H1 (cell line): ENCODE measurements around the gene RCOR2. TPM values are rescaled to one million over a fixed set of nuclear protein-coding genes. Genes with fewer than 3 reads are reported as not detected.

Experiments used
- ASH2L ChIP-seq: fragments of 200-600, 300-600 bp; sonication (generic); IDR thresholded peaks from one replicate; pipeline ENCODE4 v1.7.1; 2017; ENCODE audit warnings: low read length
- ATF3 ChIP-seq: IDR thresholded peaks from 2 replicates; pipeline ENCODE4 v1.6.1; 2011; ENCODE audit warnings: low read depth, mild to moderate bottlenecking, low read length; ENCODE audit not compliant: insufficient read depth
- E2F6 ChIP-seq: IDR thresholded peaks from 2 replicates; pipeline ENCODE4 v1.6.1; 2012; ENCODE audit warnings: inconsistent platforms
- KDM1A ChIP-seq: fragments of 200-600, 300-600 bp; sonication (generic); IDR thresholded peaks from 2 replicates; pipeline ENCODE4 v1.7.1; 2016; ENCODE audit warnings: mild to moderate bottlenecking, low read length, borderline replicate concordance
- SP1 ChIP-seq: IDR thresholded peaks from 2 replicates; pipeline ENCODE4 v1.6.1; 2011; ENCODE audit warnings: low read depth, low read length
- SP4 ChIP-seq: IDR thresholded peaks from 2 replicates; pipeline ENCODE4 v1.6.1; 2012; ENCODE audit warnings: low read length, inconsistent platforms
- TAF1 ChIP-seq: IDR thresholded peaks from 2 replicates; pipeline ENCODE4 v1.6.1; 2011; ENCODE audit warnings: mild to moderate bottlenecking, low read depth, low read length
- TAF7 ChIP-seq: optimal IDR thresholded peaks from 2 replicates; pipeline ENCODE3; 2011; ENCODE audit warnings: low read depth, mild to moderate bottlenecking, inconsistent platforms, low read length, moderate library complexity, borderline replicate concordance
- TCF12 ChIP-seq: IDR thresholded peaks from 2 replicates; pipeline ENCODE4 v1.6.1; 2011; ENCODE audit warnings: low read depth, mild to moderate bottlenecking, low read length
- polyA plus RNA-seq, 7 experiments: library from polyadenylated mRNA; depleted of rRNA in 3 of 7; stranded (reverse) in 5 of 7; unstranded in 2 of 7; fragments of >200 nt in 5 of 7; fragments of 200-250 nt in 2 of 7; gene quantifications; 1 replicate in 5 of 7; 2 replicates in 1 of 7; 4 replicates in 1 of 7; pipeline versions ENCODE4 v1.2.1 to v1.2.3, GENCODE V29; 2011 to 2013; ENCODE audit warnings: missing spikeins in 2 of 7, mixed read lengths in 2 of 7
- total RNA-seq: library from RNA; stranded (reverse); fragmentation: NEBNext Ultra II Directional; extraction: Animal tissue kit (Norgen Biotek cat#: 25700); gene quantifications from 2 replicates; pipeline ENCODE4 v1.2.1, GENCODE V29; 2021

Gene RCOR2
- total and polyA plus RNA-seq, 2 of the 8 experiments (the other 6 are each of a cell fraction or from before 2014, with no cell fraction given) = 54.6 to 78.0 TPM

- no peak for TF ChIP-seq ATF3
- TF ChIP-seq ASH2L = peak; percentile 5
- peak; percentile 53; the same call in 1 of the 2 replicates for TF ChIP-seq TAF1
- TF ChIP-seq TCF12 = peak; percentile 91
- TF ChIP-seq SP1 = peak; percentile 67; the same call in 1 of the 2 replicates
- TF ChIP-seq SP4 = peak; percentile 44; the same call in 1 of the 2 replicates
- peak; percentile 72 for TF ChIP-seq E2F6
- TF ChIP-seq KDM1A = no peak
- TF ChIP-seq TAF7 = no peak
These were observed 2.5 kb upstream of the RCOR2 start (continued) for GRCh38 chr11:63919267-63920125.
